Measurements from ENCODE around the gene ESRRA.
"Not testable (repeated sequence)": the region's sequence is repeated elsewhere in the genome, so short reads cannot be mapped to it uniquely, and the experiment has no call there.

The ESRRA gene

GRCh38 chr11:64303109-64304031, 2.0 kb upstream of the ESRRA start:
- TF ChIP-seq YY1 (IDR thresholded peaks at IDR 0.05; ENCODE audit: insufficient read depth, insufficient read length) (no peak), SUZ12 (IDR thresholded peaks at IDR 0.05; ENCODE audit: extremely low read depth, insufficient read depth, insufficient read length) (no peak), ZNF274 (IDR thresholded peaks at IDR 0.05; ENCODE audit: low read depth, low read length) (no peak)
- H3K9ac ChIP-seq (ENCODE audit: insufficient read length, low read depth): peak overlapping the region; percentile 93
- no peaks in the 10 kb centered on the region for H3K9me3 ChIP-seq (ENCODE audit: insufficient read depth, low read length)
- H3K27me3 ChIP-seq (ENCODE audit: insufficient read depth, insufficient read length): peaks cover 33% of the 10 kb centered on the region
- H3K36me3 ChIP-seq (ENCODE audit: insufficient read depth, insufficient read length, low read length): peaks cover 10% of the 10 kb centered on the region
- peaks cover 27% of the 10 kb centered on the region for H3K4me1 ChIP-seq (ENCODE audit: insufficient read depth, insufficient read length)
- no peak for DNase-seq (ENCODE audit: low read depth, low spot score)
- H3K4me3 ChIP-seq (ENCODE audit: insufficient read length, low read depth): peak overlapping the region; percentile 75

GRCh38 chr11:64304032-64304315, 1.4 kb upstream of the ESRRA start:
- Histone ChIP-seq H3K9ac (ENCODE audit: insufficient read length, low read depth) (peak overlapping the region; percentile 93), H3K4me3 (ENCODE audit: insufficient read length, low read depth) (peak overlapping the region; percentile 75)
- no peak for DNase-seq (ENCODE audit: low read depth, low spot score)

GRCh38 chr11:64304316-64305072, 830 bp upstream of the ESRRA start:
- H3K9ac ChIP-seq (ENCODE audit: insufficient read length, low read depth): peak overlapping the region; percentile 93
- peaks cover 10% of the 10 kb centered on the region for H3K36me3 ChIP-seq (ENCODE audit: insufficient read depth, insufficient read length, low read length)
- H3K27me3 ChIP-seq (ENCODE audit: insufficient read depth, insufficient read length): peaks cover 22% of the 10 kb centered on the region
- H3K4me1 ChIP-seq (ENCODE audit: insufficient read depth, insufficient read length): peaks cover 27% of the 10 kb centered on the region
- H3K9me3 ChIP-seq (ENCODE audit: insufficient read depth, low read length): no peaks in the 10 kb centered on the region
- no peak for TF ChIP-seq ZNF274 (IDR thresholded peaks at IDR 0.05; ENCODE audit: low read depth, low read length)
- TF ChIP-seq YY1 (IDR thresholded peaks at IDR 0.05; ENCODE audit: insufficient read depth, insufficient read length): no peak
- TF ChIP-seq SUZ12 (IDR thresholded peaks at IDR 0.05; ENCODE audit: extremely low read depth, insufficient read depth, insufficient read length): no peak
- DNase-seq (ENCODE audit: low read depth, low spot score): peak; percentile 95
- peak overlapping the region; percentile 75 for H3K4me3 ChIP-seq (ENCODE audit: insufficient read length, low read depth)

More at GRCh38 chr11:64304032-64304315, 1.4 kb upstream of the ESRRA start:
- peaks cover 27% of the 10 kb centered on the region for H3K4me1 ChIP-seq (ENCODE audit: insufficient read depth, insufficient read length)
- H3K9me3 ChIP-seq (ENCODE audit: insufficient read depth, low read length): no peaks in the 10 kb centered on the region
- peaks cover 10% of the 10 kb centered on the region for H3K36me3 ChIP-seq (ENCODE audit: insufficient read depth, insufficient read length, low read length)
- no peak for TF ChIP-seq ZNF274 (IDR thresholded peaks at IDR 0.05; ENCODE audit: low read depth, low read length)
- TF ChIP-seq SUZ12 (IDR thresholded peaks at IDR 0.05; ENCODE audit: extremely low read depth, insufficient read depth, insufficient read length): no peak
- no peak for TF ChIP-seq YY1 (IDR thresholded peaks at IDR 0.05; ENCODE audit: insufficient read depth, insufficient read length)
- H3K27me3 ChIP-seq (ENCODE audit: insufficient read depth, insufficient read length): peaks cover 27% of the 10 kb centered on the region

GRCh38 chr11:64305691-64306562, 603 bp downstream of the ESRRA start:
- peak overlapping the region; percentile 82 for H3K4me3 ChIP-seq (ENCODE audit: insufficient read length, low read depth)
- peaks cover 15% of the 10 kb centered on the region for H3K4me1 ChIP-seq (ENCODE audit: insufficient read depth, insufficient read length)
- TF ChIP-seq ZNF274 (IDR thresholded peaks at IDR 0.05; ENCODE audit: low read depth, low read length) (no peak), YY1 (IDR thresholded peaks at IDR 0.05; ENCODE audit: insufficient read depth, insufficient read length) (no peak), SUZ12 (IDR thresholded peaks at IDR 0.05; ENCODE audit: extremely low read depth, insufficient read depth, insufficient read length) (no peak)

GRCh38 chr11:64306563-64306875, 1.2 kb downstream of the ESRRA start:
- Histone ChIP-seq H3K36me3 (ENCODE audit: insufficient read depth, insufficient read length, low read length) (peaks cover 18% of the 10 kb centered on the region), H3K27me3 (ENCODE audit: insufficient read depth, insufficient read length) (peaks cover 5% of the 10 kb centered on the region), H3K4me1 (ENCODE audit: insufficient read depth, insufficient read length) (peaks cover 15% of the 10 kb centered on the region), H3K9ac (ENCODE audit: insufficient read length, low read depth) (peak overlapping the region; percentile 97), H3K4me3 (ENCODE audit: insufficient read length, low read depth) (peak overlapping the region; percentile 82), H3K9me3 (ENCODE audit: insufficient read depth, low read length) (no peaks in the 10 kb centered on the region)
- DNase-seq (ENCODE audit: low read depth, low spot score): no peak
- TF ChIP-seq SUZ12 (IDR thresholded peaks at IDR 0.05; ENCODE audit: extremely low read depth, insufficient read depth, insufficient read length): no peak
- TF ChIP-seq ZNF274 (IDR thresholded peaks at IDR 0.05; ENCODE audit: low read depth, low read length): no peak
- no peak for TF ChIP-seq YY1 (IDR thresholded peaks at IDR 0.05; ENCODE audit: insufficient read depth, insufficient read length)

More at GRCh38 chr11:64305691-64306562, 603 bp downstream of the ESRRA start:
- Histone ChIP-seq H3K27me3 (ENCODE audit: insufficient read depth, insufficient read length) (peaks cover 8% of the 10 kb centered on the region), H3K36me3 (ENCODE audit: insufficient read depth, insufficient read length, low read length) (peaks cover 13% of the 10 kb centered on the region), H3K9ac (ENCODE audit: insufficient read length, low read depth) (peak overlapping the region; percentile 97), H3K9me3 (ENCODE audit: insufficient read depth, low read length) (no peaks in the 10 kb centered on the region)
- DNase-seq (ENCODE audit: low read depth, low spot score): peak; percentile 58

GRCh38 chr11:64306876-64307622, 1.7 kb downstream of the ESRRA start:
- peaks cover 15% of the 10 kb centered on the region for H3K4me1 ChIP-seq (ENCODE audit: insufficient read depth, insufficient read length)
- peaks cover 18% of the 10 kb centered on the region for H3K36me3 ChIP-seq (ENCODE audit: insufficient read depth, insufficient read length, low read length)
- H3K4me3 ChIP-seq (ENCODE audit: insufficient read length, low read depth): peak overlapping the region; percentile 82

GRCh38 chr11:64307795-64308194, 2.5 kb downstream of the ESRRA start:
- Histone ChIP-seq H3K36me3 (ENCODE audit: insufficient read depth, insufficient read length, low read length) (peaks cover 21% of the 10 kb centered on the region), H3K4me1 (ENCODE audit: insufficient read depth, insufficient read length) (peaks cover 15% of the 10 kb centered on the region)
- not testable (repeated sequence) for H3K9ac ChIP-seq (ENCODE audit: insufficient read length, low read depth); H3K4me3 ChIP-seq (ENCODE audit: insufficient read length, low read depth); H3K9me3 ChIP-seq (ENCODE audit: insufficient read depth, low read length); H3K27me3 ChIP-seq (ENCODE audit: insufficient read depth, insufficient read length); DNase-seq (ENCODE audit: low read depth, low spot score)

More at GRCh38 chr11:64306876-64307622, 1.7 kb downstream of the ESRRA start:
- Histone ChIP-seq H3K9me3 (ENCODE audit: insufficient read depth, low read length) (no peaks in the 10 kb centered on the region), H3K27me3 (ENCODE audit: insufficient read depth, insufficient read length) (peaks cover under 1% of the 10 kb centered on the region), H3K9ac (ENCODE audit: insufficient read length, low read depth) (peak overlapping the region; percentile 97)
- TF ChIP-seq YY1 (IDR thresholded peaks at IDR 0.05; ENCODE audit: insufficient read depth, insufficient read length): no peak
- no peak for TF ChIP-seq SUZ12 (IDR thresholded peaks at IDR 0.05; ENCODE audit: extremely low read depth, insufficient read depth, insufficient read length)
- TF ChIP-seq ZNF274 (IDR thresholded peaks at IDR 0.05; ENCODE audit: low read depth, low read length): no peak
- no peak for DNase-seq (ENCODE audit: low read depth, low spot score)
